HG02852 (cell line): ENCODE results near the gene DIPK2B.

Experiments
- ATAC-seq: cut with Tn5 transposase; IDR thresholded peaks from one replicate; pipeline ENCODE4 v1.9.1; 2021; ENCODE audit warnings: mild to moderate bottlenecking, moderate library complexity; ENCODE audit not compliant: unreplicated experiment

The DIPK2B gene

DNA sequence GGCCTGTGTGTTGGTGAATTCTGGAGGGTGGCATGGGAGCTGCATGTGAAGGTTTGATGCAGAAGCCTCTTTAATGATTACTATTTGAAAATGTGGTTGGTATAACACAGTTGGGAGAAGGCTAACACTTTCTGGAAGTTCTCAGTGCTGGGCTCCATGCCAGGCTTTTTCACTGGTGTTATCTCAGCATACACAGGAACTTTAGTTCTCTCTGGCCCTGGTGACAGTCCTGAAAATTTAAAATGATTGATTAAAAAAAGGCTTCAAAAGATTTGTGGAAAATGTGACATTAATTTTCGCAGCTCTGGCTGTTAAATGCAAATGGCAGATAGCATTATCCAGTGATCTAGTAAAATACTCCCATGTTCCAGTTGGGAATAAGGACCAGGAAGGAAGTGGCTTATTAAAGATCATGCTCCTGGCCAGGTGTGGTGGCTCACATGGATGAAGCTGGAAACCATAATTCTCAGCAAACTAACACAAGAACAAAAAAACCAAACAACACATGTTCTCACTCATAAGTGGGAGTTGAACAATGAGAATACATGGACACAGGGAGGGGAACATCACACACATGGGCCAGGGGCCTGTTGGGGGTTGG is 36.6 kb downstream of the DIPK2B start:
- no peak for ATAC-seq

DNA sequence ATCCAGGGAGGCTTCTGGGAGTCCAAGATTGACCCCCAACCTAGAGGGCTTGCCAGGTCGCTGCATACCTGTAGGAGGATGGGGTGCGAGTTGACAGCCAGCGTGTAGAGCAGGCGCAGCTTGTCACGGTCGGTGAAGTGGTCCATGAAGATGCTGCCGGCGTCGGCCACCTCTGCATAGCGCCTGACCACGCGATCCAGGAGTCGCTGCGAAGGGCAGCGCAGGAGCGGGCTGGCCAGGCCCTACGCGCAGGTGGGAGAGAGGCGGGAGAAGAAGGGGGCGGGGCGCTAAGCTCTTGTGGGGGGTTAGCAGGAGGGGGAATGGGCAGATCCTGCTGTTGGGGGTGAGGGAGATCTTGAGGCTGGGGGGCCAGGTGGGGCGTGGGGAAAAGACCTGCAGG is 43.0 kb downstream of the DIPK2B start:
- ATAC-seq: no peak

DNA sequence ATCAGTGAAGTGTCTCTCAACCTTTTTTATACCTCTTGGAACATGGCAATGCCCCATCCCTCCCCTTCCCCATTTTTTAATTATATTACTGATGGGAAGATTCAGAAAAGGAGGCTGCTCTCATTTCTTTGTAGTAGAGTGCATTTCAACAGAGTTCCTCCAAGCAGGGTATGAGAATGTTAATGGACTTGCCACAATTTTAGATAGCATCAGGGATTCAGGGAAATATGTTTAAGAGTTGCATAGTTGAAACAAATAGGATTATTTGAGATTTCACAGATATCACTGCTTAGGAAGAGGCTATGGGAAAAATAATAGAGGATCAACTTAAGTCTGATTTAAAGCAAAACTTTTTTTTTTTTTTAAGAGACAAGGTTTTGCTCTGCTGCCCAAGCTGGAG is 46.2 kb downstream of the DIPK2B start:
- ATAC-seq: no peak

DNA sequence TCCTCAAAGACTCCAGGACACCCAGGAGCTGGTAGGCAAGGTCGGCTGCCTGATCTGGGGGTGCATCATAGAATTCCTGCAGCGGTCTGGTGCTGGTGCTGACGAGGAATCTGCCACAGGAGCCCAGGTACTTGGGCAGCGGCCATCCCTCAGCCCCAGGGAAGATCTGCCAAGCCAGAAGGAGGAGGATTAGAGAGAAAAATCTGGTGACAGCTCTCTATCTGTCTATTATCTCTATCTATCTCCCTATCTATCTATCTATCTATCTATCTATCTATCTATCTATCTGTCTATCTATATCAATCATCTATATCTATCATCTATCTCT is 46.7 kb downstream of the DIPK2B start:
- ATAC-seq: no peak
